ENCODE data around the gene BET1. TPM values are rescaled to one million over a fixed set of nuclear protein-coding genes. Genes with fewer than 3 reads are reported as not detected.

The BET1 gene
- total RNA-seq, 1 donor from 2014 or later, result 19.3 TPM

GRCh38 chr7:93958651-93959050 lies 45.5 kb downstream of the BET1 start:
- DNase-seq (ENCODE audit: low read depth, low spot score), result no peak

GRCh38 chr7:93958216-93958615 lies 45.9 kb downstream of the BET1 start:
- peak; percentile 63 for DNase-seq (ENCODE audit: low read depth, low spot score)

DNA sequence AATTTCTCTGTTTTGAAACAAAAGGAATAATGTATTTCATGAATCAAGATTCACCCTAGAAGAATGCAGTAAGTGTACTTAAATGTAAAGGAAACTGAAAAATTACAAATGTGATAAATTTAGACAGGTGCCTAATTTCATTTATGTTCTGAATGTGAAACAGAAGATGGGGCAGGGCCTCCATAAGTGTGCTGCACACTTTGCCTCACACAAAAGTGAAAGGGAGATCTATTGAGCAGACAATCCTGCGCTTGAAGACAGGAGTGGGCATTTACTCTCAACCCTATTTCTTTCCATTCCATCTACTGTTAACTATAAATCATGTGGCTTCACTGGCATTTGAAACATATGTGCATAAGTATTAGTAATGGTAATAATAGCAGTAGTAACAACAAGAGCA lies 46.4 kb downstream of the BET1 start:
- no peak for DNase-seq (ENCODE audit: low read depth, low spot score)

DNA sequence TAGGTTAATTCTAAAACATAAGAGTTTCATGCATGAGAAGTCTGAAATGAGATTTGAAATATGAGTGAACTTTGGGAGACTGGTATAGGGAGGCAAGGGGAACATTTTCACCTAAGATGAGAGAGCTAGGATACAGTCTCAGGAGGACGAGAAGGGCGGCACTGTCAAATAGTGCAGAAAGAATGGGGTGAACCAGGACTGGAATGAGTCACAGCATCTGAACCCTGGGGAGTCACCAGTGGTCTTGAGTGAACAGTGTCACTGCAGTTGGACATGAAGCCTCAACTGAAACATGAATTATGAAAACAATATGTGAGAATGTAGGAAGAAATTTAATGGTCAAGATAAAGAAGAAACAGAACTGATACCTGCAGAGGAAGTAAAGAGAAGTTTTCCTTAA lies 48.9 kb downstream of the BET1 start:
- DNase-seq (ENCODE audit: low read depth, low spot score), result no peak

- peak; percentile 48 for DNase-seq (ENCODE audit: low read depth, low spot score)
These were observed 54.7 kb downstream of the BET1 start for GRCh38 chr7:93949423-93949822.

DNA sequence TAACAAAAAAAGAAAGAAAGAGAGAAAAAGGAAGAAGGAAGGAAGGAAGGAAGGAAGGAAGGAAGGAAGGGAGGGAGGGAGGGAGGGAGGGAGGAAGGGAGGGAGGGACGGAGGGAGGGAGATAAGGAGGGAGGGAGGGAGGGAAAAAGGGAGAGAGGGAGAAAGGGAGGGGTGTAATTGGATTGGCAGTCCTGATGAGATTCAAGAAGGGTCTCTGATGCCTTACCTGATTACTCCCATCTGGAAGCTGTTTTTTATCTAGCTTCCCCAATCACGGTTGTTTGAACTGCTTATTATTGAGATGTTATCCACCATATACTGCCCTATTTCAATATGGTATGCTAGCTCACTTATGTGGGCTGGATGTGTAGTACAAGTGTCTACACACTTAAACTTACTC lies 55.3 kb downstream of the BET1 start:
- no peak for DNase-seq (ENCODE audit: low read depth, low spot score)

DNA sequence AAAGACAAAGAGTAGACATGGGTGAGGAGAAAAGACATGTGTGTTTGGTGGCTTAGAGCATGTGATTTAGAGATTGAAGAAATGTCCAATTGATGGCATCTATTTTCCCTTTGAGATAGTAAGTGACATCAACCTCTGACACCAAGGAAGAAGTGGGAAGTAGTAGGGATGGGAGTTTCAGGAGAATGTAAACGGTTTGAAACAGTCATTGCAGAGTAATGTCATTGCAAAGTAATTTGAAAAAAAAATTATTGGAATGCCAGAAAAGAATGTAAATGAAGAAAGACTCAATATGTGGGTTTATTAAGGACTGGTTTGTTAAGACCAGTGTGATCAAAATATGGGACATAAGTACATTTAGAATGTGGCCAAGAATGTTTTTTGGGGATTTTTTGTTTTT lies 56.0 kb downstream of the BET1 start:
- DNase-seq (ENCODE audit: low read depth, low spot score), result no peak

GRCh38 chr7:93945756-93946535 lies 58.2 kb downstream of the BET1 start:
- DNase-seq (ENCODE audit: low read depth, low spot score), result no peak

DNA sequence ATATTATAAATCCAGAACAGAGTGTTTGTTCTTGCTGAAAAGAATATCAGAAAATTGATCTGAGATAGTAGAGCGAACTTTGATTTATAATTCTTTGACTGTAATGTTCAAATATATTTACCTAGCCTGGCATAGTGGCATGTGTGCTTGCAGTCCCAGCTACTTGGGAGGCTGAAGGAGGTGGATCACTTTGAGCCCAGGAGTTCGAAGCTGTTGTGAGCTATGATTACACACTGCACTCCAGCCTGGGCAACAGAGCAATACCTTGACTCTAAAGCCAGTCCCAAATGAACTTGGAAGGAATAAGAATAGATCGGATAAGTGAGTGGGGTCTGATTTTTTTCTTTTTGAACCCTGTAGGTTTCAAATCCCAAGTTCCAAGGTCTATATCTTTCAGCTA lies 59.1 kb downstream of the BET1 start:
- DNase-seq (ENCODE audit: low read depth, low spot score), result peak; percentile 69

DNA sequence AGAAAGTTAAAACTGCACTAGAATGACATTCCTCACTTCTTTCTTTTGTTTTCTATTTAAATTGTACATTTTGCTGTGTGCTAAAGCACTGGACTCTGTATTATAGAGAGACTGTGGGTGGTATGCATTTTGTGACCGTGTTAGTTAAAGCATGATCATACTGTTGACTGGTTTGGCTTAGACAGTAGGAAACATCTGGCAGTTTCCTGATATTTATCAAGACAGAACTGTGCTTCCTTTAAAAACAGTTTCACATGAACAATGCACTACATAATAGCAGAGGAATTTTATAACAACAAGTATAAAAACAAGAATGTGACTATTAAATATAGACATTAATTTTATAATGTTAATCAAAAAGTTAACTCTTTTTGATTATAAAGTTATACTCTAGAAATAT lies 59.5 kb downstream of the BET1 start:
- peak; percentile 91 for DNase-seq (ENCODE audit: low read depth, low spot score)

DNA sequence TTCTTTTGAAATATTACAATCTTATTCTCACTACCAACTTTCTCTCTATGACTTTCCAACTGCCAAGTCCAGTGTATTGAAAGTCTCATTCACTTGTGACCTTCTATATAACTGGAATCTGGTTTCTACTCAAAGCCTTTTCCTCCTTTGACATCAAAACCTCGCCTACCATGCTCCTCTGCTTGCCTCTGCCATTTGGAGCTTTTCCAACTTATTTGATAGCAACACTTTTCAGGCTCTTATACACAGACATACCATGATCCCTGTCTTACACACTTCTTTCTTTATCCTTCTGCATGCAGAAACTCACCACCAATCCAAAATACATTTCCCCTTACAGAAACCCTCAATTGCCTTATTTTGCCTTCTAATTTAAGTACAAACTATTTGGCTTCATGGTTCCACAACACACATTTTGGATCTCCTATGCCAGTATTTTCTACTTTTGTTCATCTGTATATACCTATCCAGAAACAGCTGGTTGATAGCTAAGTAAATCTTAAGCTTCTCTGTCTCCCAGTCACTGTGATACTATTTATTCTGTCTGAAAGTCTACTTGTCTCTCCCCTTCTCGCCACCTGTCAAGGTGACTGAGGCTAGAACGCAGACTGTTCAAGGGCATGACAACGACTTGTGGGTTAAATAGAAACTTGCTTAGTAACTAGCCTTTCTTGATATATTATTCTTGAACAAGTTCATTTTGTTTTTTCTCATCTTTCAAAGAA lies 60.2 kb downstream of the BET1 start:
- DNase-seq (ENCODE audit: low read depth, low spot score), result no peak

Other genes with a start within 250 kb of the BET1 start
- 16.4 and 79.2 TPM in 2 replicates for gene TFPI2, start 113.6 kb downstream of the BET1 start, total RNA-seq
- gene GNGT1, start 97.8 kb downstream of the BET1 start, total RNA-seq, result not detected in 2 replicates
- 147 and 170 TPM in 2 replicates for gene GNG11, start 82.6 kb downstream of the BET1 start, total RNA-seq